LHCN-M2 (cell line): ENCODE data around the gene C14orf180. TPM values are rescaled to one million over a fixed set of nuclear protein-coding genes. Genes with fewer than 3 reads are reported as not detected.

Source experiments
- DNase-seq: peaks from one replicate; pipeline ENCODE4 v3.0.0-alpha.2; 2012; ENCODE audit warnings: low read depth
- total RNA-seq: library from RNA; depleted of rRNA; stranded (reverse); fragments of >200 nt; gene quantifications from 2 replicates; pipeline ENCODE4 v1.2.3, GENCODE V29; 2014

The C14orf180 gene
- total RNA-seq, 1 experiment from 2014 or later: not detected

GRCh38 chr14:104549536-104550339, 29.8 kb upstream of the C14orf180 start:
- DNase-seq: no peak

- DNase-seq: no peak
Measured at GRCh38 chr14:104550340-104550860, 29.2 kb upstream of the C14orf180 start.

- DNase-seq: no peak
Measured at GRCh38 chr14:104550861-104551728, 28.5 kb upstream of the C14orf180 start.

- no peak for DNase-seq
Measured at GRCh38 chr14:104551851-104552737, 27.5 kb upstream of the C14orf180 start.

GRCh38 chr14:104552738-104553125, 26.8 kb upstream of the C14orf180 start:
- no peak for DNase-seq

DNA sequence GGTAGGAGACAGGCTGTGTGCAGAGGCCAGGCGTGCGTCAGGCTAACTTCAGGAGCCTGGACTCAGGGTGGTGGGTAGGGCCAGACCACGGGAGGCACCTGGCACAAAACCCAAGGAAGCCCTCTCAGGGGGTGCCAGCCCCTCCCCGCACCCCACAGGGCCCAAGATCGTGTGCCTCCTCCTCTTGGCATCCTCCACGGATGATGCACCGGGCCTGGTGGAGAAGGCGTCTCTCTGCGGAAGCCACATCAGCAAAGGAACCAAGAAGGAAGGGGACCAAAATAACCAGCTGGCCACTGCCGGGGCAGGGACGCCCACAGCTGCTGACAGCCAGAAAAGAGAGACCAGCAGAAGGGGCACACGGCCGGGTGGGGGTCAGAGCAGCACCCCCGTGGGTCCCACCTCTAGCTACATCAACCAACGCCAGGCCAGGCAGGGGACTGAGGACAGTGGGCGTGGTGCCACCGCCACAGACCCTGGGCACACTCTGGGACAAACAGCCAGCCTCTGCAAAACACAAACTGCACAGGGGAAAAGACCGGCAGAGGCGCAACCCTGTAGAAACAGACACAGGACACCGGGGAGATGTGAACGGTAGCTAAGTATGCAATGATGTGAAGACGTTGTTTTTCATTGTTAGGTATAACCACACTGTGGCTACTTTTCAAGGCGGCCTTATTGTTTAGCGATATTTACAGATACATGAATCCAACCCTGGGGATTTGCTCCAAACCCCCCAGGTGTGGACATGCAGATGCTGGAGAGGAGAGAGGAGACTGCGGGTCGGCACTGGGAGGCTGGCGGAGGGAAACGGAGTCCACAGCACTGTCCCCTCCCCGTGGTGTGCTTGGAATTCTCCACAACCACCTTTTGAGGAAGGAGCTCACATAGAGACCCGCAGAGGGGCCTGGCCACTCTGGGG, 26.1 kb upstream of the C14orf180 start:
- no peak for DNase-seq

DNA sequence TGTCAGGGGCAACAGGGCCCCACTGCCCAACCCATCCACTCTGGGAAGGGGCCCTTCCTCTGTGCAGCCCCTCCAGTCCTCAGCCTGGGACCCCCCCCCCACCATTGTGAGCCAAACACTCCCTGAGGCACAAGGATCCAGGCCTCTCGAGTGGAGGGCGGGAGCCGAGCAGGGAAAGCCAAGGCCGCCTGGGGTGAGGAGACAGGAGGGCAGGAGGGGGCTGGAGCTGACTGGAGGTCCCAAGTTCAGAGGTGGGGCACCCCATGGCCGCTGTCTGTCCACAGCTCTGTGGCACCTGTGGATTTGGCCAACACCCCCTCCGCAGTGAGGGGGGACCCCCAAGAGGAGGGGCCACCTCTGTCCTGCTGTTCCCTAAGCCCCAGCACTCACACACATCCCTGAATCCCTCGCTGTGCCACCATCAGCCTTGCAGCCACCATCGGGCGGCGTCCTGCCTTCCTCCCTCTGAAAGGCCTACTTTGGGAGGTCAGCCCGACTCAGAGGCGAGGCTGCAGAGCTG, 25.4 kb upstream of the C14orf180 start:
- DNase-seq: no peak

- no peak for DNase-seq
Measured at GRCh38 chr14:104554608-104555429, 24.7 kb upstream of the C14orf180 start.

- DNase-seq: no peak
Measured at GRCh38 chr14:104555430-104556255, 23.9 kb upstream of the C14orf180 start.

- no peak for DNase-seq
Measured at GRCh38 chr14:104556256-104557021, 23.1 kb upstream of the C14orf180 start.

GRCh38 chr14:104557086-104557485, 22.5 kb upstream of the C14orf180 start:
- no peak for DNase-seq

DNA sequence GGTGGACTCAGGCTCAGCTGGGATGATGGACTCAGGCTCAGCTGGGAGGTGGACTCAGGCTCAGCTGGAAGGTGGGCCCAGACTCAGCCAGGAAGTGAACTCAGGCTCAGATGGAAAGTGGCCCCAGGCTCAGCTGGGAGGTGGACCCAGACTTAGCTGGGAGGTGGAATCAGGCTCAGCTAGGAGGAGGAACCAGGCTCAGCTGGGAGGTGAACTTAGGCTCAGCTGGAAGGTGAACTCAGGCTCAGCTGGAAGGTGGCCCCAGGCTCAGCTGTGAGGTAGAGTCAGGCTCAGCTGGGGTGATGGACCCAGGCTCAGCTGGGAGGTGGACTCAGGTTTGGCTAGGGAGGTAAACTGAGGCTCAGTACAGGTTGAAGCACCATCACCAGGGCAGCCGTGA, 21.8 kb upstream of the C14orf180 start:
- DNase-seq: no peak

- DNase-seq: no peak
Measured at GRCh38 chr14:104558231-104559027, 21.1 kb upstream of the C14orf180 start.

DNA sequence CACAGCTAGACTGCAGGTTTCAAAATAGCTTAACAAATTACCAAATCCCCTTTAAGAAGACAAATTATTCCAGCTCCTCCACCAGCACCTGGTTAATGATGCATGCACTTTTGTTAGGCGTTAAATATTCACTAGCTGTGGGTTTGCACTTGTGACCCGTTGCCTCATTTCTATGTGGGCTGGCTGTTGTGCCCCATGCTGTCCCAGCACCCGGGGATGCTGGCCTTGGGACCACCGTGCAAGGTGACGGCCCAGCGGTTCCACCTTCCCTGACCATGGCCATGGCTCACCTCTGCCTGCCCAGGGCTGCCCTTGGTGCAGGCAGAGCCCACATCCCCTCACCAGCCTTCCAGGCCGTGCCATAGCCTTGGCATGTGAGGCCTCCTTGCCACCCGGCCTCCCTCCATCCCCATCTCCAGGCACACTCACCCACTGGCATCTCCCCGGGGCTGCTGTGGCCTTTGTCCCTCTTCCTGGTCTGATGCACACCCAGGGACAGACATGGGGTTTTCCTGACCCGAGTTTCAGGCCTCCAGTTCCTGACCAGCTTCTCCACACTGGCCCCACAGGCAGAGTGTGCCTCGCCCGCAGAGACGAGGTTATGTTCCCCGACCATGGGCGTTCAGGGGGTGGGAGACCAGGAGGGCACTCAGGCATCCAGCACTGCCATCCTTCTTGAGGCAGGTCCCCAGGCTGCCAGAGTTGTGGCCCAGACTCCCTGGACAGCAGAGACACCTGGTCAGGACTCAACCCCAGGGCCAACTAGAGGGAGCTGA, 20.3 kb upstream of the C14orf180 start:
- DNase-seq: no peak

- no peak for DNase-seq
Measured at GRCh38 chr14:104559804-104560585, 19.6 kb upstream of the C14orf180 start.
